SK-N-SH (cell line): ENCODE data around the gene GRIN1. TPM values are rescaled to one million over a fixed set of nuclear protein-coding genes. Genes with fewer than 3 reads are reported as not detected.

Experiments used
- CTCF ChIA-PET: fragments of 300-600, 350-600 bp; formaldehyde crosslinking; extraction: SDS; loops from one replicate; lab custom pipeline; 2021; lab: Yijun Ruan, JAX
- POLR2A ChIA-PET: fragments of 350-600 bp; sonication (Branson Sonifier 250); formaldehyde crosslinking; extraction: SDS; loops from one replicate; lab custom pipeline; 2020; ENCODE audit warnings: antibody characterized with exemption, inconsistent platforms; lab: Yijun Ruan, JAX
- DNase-seq: peaks from one replicate; pipeline ENCODE4 v3.0.0; 2012
- H2AFZ ChIP-seq: fragments of 200-600 bp; sonication (generic); 2 replicates; pipeline ENCODE4 v1.8.1; 2016; ENCODE audit warnings: antibody characterized with exemption, mild to moderate bottlenecking, low read depth
- H3F3A ChIP-seq: fragments of 200-600 bp; sonication (generic); replicated peaks from 2 replicates; pipeline ENCODE3; 2016; ENCODE audit warnings: antibody characterized with exemption, mild to moderate bottlenecking; ENCODE audit not compliant: insufficient read depth
- H3K27ac ChIP-seq, 2 experiments: fragments of 200-500 bp in 1 of 2; fragments of 200-600 bp in 1 of 2; sonication (Bioruptor generic) in 1 of 2; sonication (generic), shearing (Covaris generic) in 1 of 2; 2 replicates each; pipeline versions ENCODE4 v1.5.1 to v1.6.1; 2014 to 2016; ENCODE audit warnings: low read depth in 2 of 2, inconsistent platforms in 1 of 2, low read length in 1 of 2, mild to moderate bottlenecking in 1 of 2, mixed read lengths in 1 of 2
- H3K27me3 ChIP-seq: fragments of 200-600 bp; sonication (generic), shearing (Covaris generic); 2 replicates; pipeline ENCODE4 v1.6.1; 2016; ENCODE audit warnings: mixed run types; ENCODE audit not compliant: insufficient read depth
- H3K36me3 ChIP-seq, 2 experiments: fragments of 200-500 bp in 1 of 2; fragments of 200-600 bp in 1 of 2; sonication (Bioruptor generic) in 1 of 2; sonication (generic) in 1 of 2; replicated peaks in 1 of 2; 2 replicates each; pipeline versions ENCODE3 to v1.5.1; 2014 to 2016; ENCODE audit warnings: low read length in 1 of 2, mild to moderate bottlenecking in 1 of 2; ENCODE audit not compliant: insufficient read depth in 2 of 2, control insufficient read depth in 1 of 2
- H3K4me1 ChIP-seq, 2 experiments: fragments of 200-500 bp in 1 of 2; fragments of 200-600 bp in 1 of 2; sonication (Bioruptor generic) in 1 of 2; sonication (generic), shearing (Covaris generic) in 1 of 2; 2 replicates each; pipeline versions ENCODE4 v1.5.1 to v1.6.1; 2014 to 2016; ENCODE audit warnings: low read depth in 1 of 2, low read length in 1 of 2, mixed run types in 1 of 2; ENCODE audit not compliant: insufficient read depth in 2 of 2, control insufficient read depth in 1 of 2
- H3K4me2 ChIP-seq: fragments of 200-600 bp; sonication (generic), shearing (Covaris generic); 2 replicates; pipeline ENCODE4 v1.6.1; 2017; ENCODE audit warnings: mixed run types
- H3K4me3 ChIP-seq, 2 experiments: fragments of 200-500 bp in 1 of 2; fragments of 200-600 bp in 1 of 2; sonication (Bioruptor generic) in 1 of 2; sonication (generic), shearing (Covaris generic) in 1 of 2; 2 replicates each; pipeline versions ENCODE4 v1.5.1 to v1.8.1; 2014 to 2016; ENCODE audit warnings: low read depth in 2 of 2, inconsistent platforms in 1 of 2, low read length in 1 of 2, mild to moderate bottlenecking in 1 of 2, mixed read lengths in 1 of 2, moderate library complexity in 1 of 2
- H3K79me2 ChIP-seq: fragments of 200-600 bp; sonication (generic); 2 replicates; pipeline ENCODE4 v1.8.1; 2017; ENCODE audit warnings: mild to moderate bottlenecking; ENCODE audit not compliant: insufficient read depth
- H3K9ac ChIP-seq: fragments of 200-600 bp; sonication (generic); 2 replicates; pipeline ENCODE4 v1.6.1; 2017; ENCODE audit warnings: mixed run types
- H3K9me2 ChIP-seq: fragments of 200-600 bp; sonication (generic); 2 replicates; pipeline ENCODE4 v1.6.1; 2017; ENCODE audit warnings: mixed run types
- H3K9me3 ChIP-seq: fragments of 200-600 bp; sonication (generic); 2 replicates; pipeline ENCODE4 v1.6.1; 2017; ENCODE audit warnings: mixed run types, mild to moderate bottlenecking, moderate library complexity
- H4K20me1 ChIP-seq: fragments of 200-600 bp; sonication (generic); 2 replicates; pipeline ENCODE4 v1.6.1; 2017; ENCODE audit warnings: mild to moderate bottlenecking, mixed run types; ENCODE audit not compliant: insufficient read depth
- ELF1 ChIP-seq: IDR thresholded peaks from 2 replicates; pipeline ENCODE4 v1.4.0; 2012
- EZH2phosphoT487 ChIP-seq: fragments of 200-600 bp; sonication (generic); IDR thresholded peaks from 2 replicates; pipeline ENCODE4 v1.6.1; 2017; ENCODE audit warnings: low read depth, mixed run types, mild to moderate bottlenecking, antibody characterized with exemption, moderate library complexity, borderline replicate concordance
- FOSL2 ChIP-seq: IDR thresholded peaks from 2 replicates; pipeline ENCODE4 v1.4.0; 2012; ENCODE audit warnings: low read depth, mild to moderate bottlenecking, moderate library complexity, borderline replicate concordance
- IRF3 ChIP-seq: fragments of 150-350 bp; IDR thresholded peaks from 2 replicates; pipeline ENCODE4 v1.6.1; 2016; ENCODE audit warnings: mild to moderate bottlenecking, low read depth, low read length
- JUND ChIP-seq: IDR thresholded peaks from 2 replicates; pipeline ENCODE4 v1.4.0; 2012
- MAX ChIP-seq: IDR thresholded peaks from 2 replicates; pipeline ENCODE4 v1.4.0; 2012; ENCODE audit warnings: low read depth
- MEF2A ChIP-seq: IDR thresholded peaks from 2 replicates; pipeline ENCODE4 v1.4.0; 2012; ENCODE audit warnings: low read depth, borderline replicate concordance
- MXI1 ChIP-seq: IDR thresholded peaks from 2 replicates; pipeline ENCODE4 v1.6.1; 2012; ENCODE audit warnings: mild to moderate bottlenecking, low read depth, low read length, improper control_type of control experiment
- NFIC ChIP-seq: IDR thresholded peaks from 2 replicates; pipeline ENCODE4 v1.4.0; 2012; ENCODE audit warnings: borderline replicate concordance
- PBX3 ChIP-seq: IDR thresholded peaks from 2 replicates; pipeline ENCODE4; 2012
- RAD21 ChIP-seq: IDR thresholded peaks from 2 replicates; pipeline ENCODE4 v1.6.1; 2012; ENCODE audit warnings: mild to moderate bottlenecking, low read length
- RCOR1 ChIP-seq: fragments of 150-350 bp; IDR thresholded peaks from 2 replicates; pipeline ENCODE4 v1.6.1; 2017; ENCODE audit warnings: antibody characterized with exemption, low read length
- REST ChIP-seq: IDR thresholded peaks from 2 replicates; pipeline ENCODE4 v1.6.1; 2012; ENCODE audit warnings: mild to moderate bottlenecking, low read depth, low read length, moderate library complexity
- RXRA ChIP-seq: IDR thresholded peaks from 2 replicates; pipeline ENCODE4 v1.4.0; 2012; ENCODE audit warnings: low read depth, mild to moderate bottlenecking, borderline replicate concordance
- SIN3A ChIP-seq: IDR thresholded peaks from 2 replicates; pipeline ENCODE4 v1.6.1; 2012; ENCODE audit warnings: low read depth, mild to moderate bottlenecking, low read length, moderate library complexity, borderline replicate concordance
- TAF1 ChIP-seq: IDR thresholded peaks from 2 replicates; pipeline ENCODE4 v1.6.1; 2012; ENCODE audit warnings: low read depth, mild to moderate bottlenecking, low read length, moderate library complexity, borderline replicate concordance
- USF1 ChIP-seq: IDR thresholded peaks from 2 replicates; pipeline ENCODE4 v1.4.0; 2012; ENCODE audit warnings: low read depth, borderline replicate concordance
- USF2 ChIP-seq: fragments of 150-350 bp; IDR thresholded peaks from 2 replicates; pipeline ENCODE4 v1.6.1; 2017; ENCODE audit warnings: antibody characterized with exemption, low read length, low read depth, borderline replicate concordance
- YY1 ChIP-seq: IDR thresholded peaks from 2 replicates; pipeline ENCODE4 v1.4.0; 2012; ENCODE audit warnings: low read depth, mild to moderate bottlenecking
- WGBS: methylation state at CpG from one replicate; pipeline ENCODE4 v1.1.6; 2017; ENCODE audit warnings: low lambda C conversion rate; 5-methylcytosine and 5-hydroxymethylcytosine counted together
- polyA plus RNA-seq, 3 experiments: library from polyadenylated mRNA; depleted of rRNA; stranded (reverse); fragments of >200 nt; gene quantifications; 2 replicates each; pipeline ENCODE4 v1.2.3, GENCODE V29; 2012

Gene GRIN1
- polyA plus RNA-seq, 1 of the 3 experiments (the other 2 are of a cell fraction), result not detected

GRCh38 chr9:137114613-137115393, 24.2 kb upstream of the GRIN1 start, which contains the start of gene DPP7:
TSS of gene DPP7 (minus strand) at chr9:137114733. CDS start at chr9:137114713, 20 bp downstream.
- Histone ChIP-seq H3K4me3 (peak within 1 kb of the TSS; percentile 58 to 65), H3K9me2 (no peaks in the 10 kb centered on the region), H3K79me2 (no peaks in the 10 kb centered on the region), H3K4me2 (peak within 1 kb of the TSS; percentile 94), H3K27ac (peak within 1 kb of the TSS in 1 of 2 experiments; percentile 39; a peak in 1 of 4 replicates), H3K36me3 (peaks cover 0 to 26% of the 10 kb centered on the region in 2 experiments), H3K9me3 (no peaks in the 10 kb centered on the region), H3F3A (no peaks in the 10 kb centered on the region), H3K27me3 (no peaks in the 10 kb centered on the region), H2AFZ (peak within 1 kb of the TSS; percentile 56; the same call in 1 of the 2 replicates), H3K9ac (peak within 1 kb of the TSS; percentile 57), H3K4me1 (peaks cover 0 to 10% of the 10 kb centered on the region in 2 experiments; a peak in 1 of 4 replicates), H4K20me1 (no peaks in the 10 kb centered on the region)
- TF ChIP-seq USF2 (peak; percentile 89), MEF2A (no peak), MAX (peak; percentile 82), ELF1 (no peak), NFIC (no peak), USF1 (peak; percentile 91), PBX3 (peak; percentile 16; the same call in 1 of the 2 replicates), FOSL2 (no peak), TAF1 (no peak), IRF3 (no peak), YY1 (no peak), RXRA (no peak), SIN3A (no peak; the same call in 1 of the 2 replicates), MXI1 (peak; percentile 92), RCOR1 (no peak), JUND (no peak), RAD21 (no peak), EZH2phosphoT487 (no peak), REST (no peak)
- ChIA-PET POLR2A (interaction anchor here (0.7 to 1.6 kb wide), 7 partner anchors 15 to 126 kb away, joined by 3 to 7 read pairs (median 3); partner anchors contain the start of gene TUBB4B), CTCF (interaction anchor here (0.8 to 4.4 kb wide), 7 partner anchors 23 to 122 kb away, joined by 3 to 27 read pairs (median 4); partner anchors contain the start of genes NPDC1 and RNF224)
- DNase-seq, result peak; percentile 95
- WGBS, result no CpG with 5 or more reads among the region's 70 CpGs
